COR-L47 (cell line): Measurements from ENCODE around the gene MCCC2.
"Not testable (repeated sequence)": the region's sequence is repeated elsewhere in the genome, so short reads cannot be mapped to it uniquely, and the experiment has no call there.

Experiments
- DNase-seq: peaks from one replicate; lab custom pipeline; 2025; lab: John Stamatoyannopoulos, UW

MCCC2 gene

GRCh38 chr5:71597001-71597400 is 9.9 kb downstream of the MCCC2 start:
- no peak for DNase-seq

GRCh38 chr5:71600783-71601182 is 13.6 kb downstream of the MCCC2 start:
- DNase-seq: no peak

- DNase-seq: peak; percentile 4
Measured at GRCh38 chr5:71601222-71602026, 14.3 kb downstream of the MCCC2 start.

GRCh38 chr5:71609916-71610315 is 22.8 kb downstream of the MCCC2 start:
- not testable (repeated sequence) for DNase-seq

GRCh38 chr5:71615809-71616208 is 28.7 kb downstream of the MCCC2 start:
- DNase-seq: no peak

GRCh38 chr5:71620630-71621029 is 33.5 kb downstream of the MCCC2 start:
- DNase-seq: no peak

GRCh38 chr5:71621268-71621667 is 34.1 kb downstream of the MCCC2 start:
- no peak for DNase-seq

- DNase-seq: no peak
Measured at GRCh38 chr5:71621741-71622140, 34.6 kb downstream of the MCCC2 start.

GRCh38 chr5:71623221-71623794 is 36.2 kb downstream of the MCCC2 start:
- no peak for DNase-seq

- no peak for DNase-seq
Measured at GRCh38 chr5:71629950-71630349, 42.8 kb downstream of the MCCC2 start.

- DNase-seq: no peak
Measured at GRCh38 chr5:71631070-71631469, 43.9 kb downstream of the MCCC2 start.

- no peak for DNase-seq
Measured at GRCh38 chr5:71632168-71632567, 45.0 kb downstream of the MCCC2 start.

- no peak for DNase-seq
Measured at GRCh38 chr5:71633255-71634155, 46.4 kb downstream of the MCCC2 start.

- DNase-seq: no peak
Measured at GRCh38 chr5:71637133-71637532, 50.0 kb downstream of the MCCC2 start.

GRCh38 chr5:71640408-71640807 is 53.3 kb downstream of the MCCC2 start:
- no peak for DNase-seq

GRCh38 chr5:71645030-71645429 is 57.9 kb downstream of the MCCC2 start:
- DNase-seq: no peak

- DNase-seq: not testable (repeated sequence)
Measured at GRCh38 chr5:71650940-71651339, 63.8 kb downstream of the MCCC2 start.

- no peak for DNase-seq
Measured at GRCh38 chr5:71651579-71651978, 64.4 kb downstream of the MCCC2 start.

- no peak for DNase-seq
Measured at GRCh38 chr5:71652349-71652748, 65.2 kb downstream of the MCCC2 start.

- peak; percentile 44 for DNase-seq
Measured at GRCh38 chr5:71652803-71653543, 65.8 kb downstream of the MCCC2 start.

- DNase-seq: no peak
Measured at GRCh38 chr5:71658916-71659662, 71.9 kb downstream of the MCCC2 start.
